Osteoblast (primary cell): ENCODE measurements around the gene NCEH1. TPM values are rescaled to one million over a fixed set of nuclear protein-coding genes. Genes with fewer than 3 reads are reported as not detected.

Source experiments
- DNase-seq: peaks from one replicate; pipeline ENCODE4 v3.0.0; 2011; ENCODE audit warnings: low spot score, mixed read lengths; ENCODE audit not compliant: insufficient read length; ENCODE audit errors: missing footprints
- H2AFZ ChIP-seq: 2 replicates; pipeline ENCODE4 v1.6.0; 2011; ENCODE audit warnings: mild to moderate bottlenecking, low read length
- H3K27ac ChIP-seq: 2 replicates; pipeline ENCODE4 v1.5.1; 2011; ENCODE audit warnings: mild to moderate bottlenecking, low read depth, low read length, moderate library complexity
- H3K27me3 ChIP-seq: 2 replicates; pipeline ENCODE4 v1.6.0; 2012; ENCODE audit warnings: mild to moderate bottlenecking, control low read depth, inconsistent platforms, low read length, moderate library complexity; ENCODE audit not compliant: insufficient read depth
- H3K36me3 ChIP-seq: 2 replicates; pipeline ENCODE4 v1.5.1; 2011; ENCODE audit warnings: mild to moderate bottlenecking, low read length, control low read depth, moderate library complexity; ENCODE audit not compliant: insufficient read depth
- H3K4me1 ChIP-seq: 2 replicates; pipeline ENCODE4 v1.5.1; 2011; ENCODE audit warnings: mild to moderate bottlenecking, low read length, control low read depth, moderate library complexity; ENCODE audit not compliant: insufficient read depth
- H3K4me2 ChIP-seq: 2 replicates; pipeline ENCODE4 v1.6.0; 2011; ENCODE audit warnings: mild to moderate bottlenecking, low read length; ENCODE audit not compliant: insufficient read depth
- H3K4me3 ChIP-seq: fragments of 200-600 bp; sonication (generic); 3 replicates; pipeline ENCODE4 v1.5.1; 2012; ENCODE audit warnings: mild to moderate bottlenecking, low read length, inconsistent platforms; ENCODE audit not compliant: insufficient read depth
- H3K79me2 ChIP-seq: 2 replicates; pipeline ENCODE4 v1.6.0; 2012; ENCODE audit warnings: mild to moderate bottlenecking, low read length, control low read depth, inconsistent platforms; ENCODE audit not compliant: insufficient read depth
- H3K9me3 ChIP-seq: 2 replicates; pipeline ENCODE4 v1.5.1; 2011; ENCODE audit warnings: low read depth, low read length, control low read depth
- H4K20me1 ChIP-seq: 2 replicates; pipeline ENCODE4 v1.6.0; 2012; ENCODE audit warnings: mild to moderate bottlenecking, low read length, control low read depth; ENCODE audit not compliant: insufficient read depth
- CTCF ChIP-seq: IDR thresholded peaks from 2 replicates; pipeline ENCODE4 v1.5.1; 2011; ENCODE audit warnings: mild to moderate bottlenecking, low read depth, low read length, moderate library complexity; ENCODE audit errors: extremely low read depth
- total RNA-seq: library from RNA; depleted of rRNA; stranded (reverse); fragments of >200 nt; gene quantifications from 2 replicates; pipeline ENCODE4 v1.2.3, GENCODE V29; 2012

The NCEH1 gene
- total RNA-seq, 1 donor: 10.9 TPM

- Histone ChIP-seq H3K4me3 (no peak overlapping the region), H2AFZ (no peak overlapping the region), H3K27me3 (no peaks in the 10 kb centered on the region), H4K20me1 (peaks cover 5% of the 10 kb centered on the region), H3K36me3 (no peaks in the 10 kb centered on the region), H3K27ac (peak overlapping the region; percentile 73), H3K4me1 (peaks cover 41% of the 10 kb centered on the region), H3K79me2 (peaks cover 88% of the 10 kb centered on the region), H3K9me3 (no peaks in the 10 kb centered on the region), H3K4me2 (no peak overlapping the region)
- no peak for DNase-seq
- TF ChIP-seq CTCF: peak; percentile 77
Measured at GRCh38 chr3:172675441-172676193, 35.2 kb downstream of the NCEH1 start.

- Histone ChIP-seq H3K4me1 (peaks cover 41% of the 10 kb centered on the region), H3K27ac (peak overlapping the region; percentile 45), H2AFZ (no peak overlapping the region), H3K4me3 (no peak overlapping the region), H3K79me2 (peaks cover 86% of the 10 kb centered on the region), H3K36me3 (no peaks in the 10 kb centered on the region), H4K20me1 (peaks cover 5% of the 10 kb centered on the region), H3K27me3 (no peaks in the 10 kb centered on the region), H3K9me3 (no peaks in the 10 kb centered on the region), H3K4me2 (no peak overlapping the region)
- TF ChIP-seq CTCF: peak; percentile 87
- DNase-seq: peak; percentile 61
Measured at GRCh38 chr3:172673210-172673679, 37.6 kb downstream of the NCEH1 start.

DNA sequence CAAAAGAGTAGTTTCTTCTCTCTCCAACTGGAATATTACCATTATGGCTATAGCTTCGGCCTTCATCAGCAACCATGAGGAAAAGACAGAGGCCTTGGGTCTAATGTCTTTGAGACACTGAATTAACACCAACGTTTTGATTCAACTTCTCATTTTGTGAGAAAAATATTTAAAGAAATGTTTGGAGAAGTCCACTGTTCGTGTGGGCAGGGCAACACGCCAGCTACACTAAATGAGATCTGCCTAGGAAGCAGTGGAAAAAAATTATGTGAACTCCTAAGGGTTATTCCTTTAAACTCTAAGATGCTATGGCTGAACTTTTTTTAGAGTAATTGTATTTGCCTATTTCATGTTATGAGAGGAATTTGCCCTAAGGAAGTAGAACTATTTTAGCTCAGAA lies 41.8 kb downstream of the NCEH1 start:
- Histone ChIP-seq H3K27me3 (no peaks in the 10 kb centered on the region), H3K79me2 (peaks cover 75% of the 10 kb centered on the region), H3K27ac (no peak overlapping the region), H3K9me3 (no peaks in the 10 kb centered on the region), H3K4me2 (no peak overlapping the region), H2AFZ (no peak overlapping the region), H3K36me3 (no peaks in the 10 kb centered on the region), H3K4me3 (no peak overlapping the region), H3K4me1 (peaks cover 14% of the 10 kb centered on the region), H4K20me1 (peaks cover 11% of the 10 kb centered on the region)
- TF ChIP-seq CTCF: no peak
- no peak for DNase-seq

DNA sequence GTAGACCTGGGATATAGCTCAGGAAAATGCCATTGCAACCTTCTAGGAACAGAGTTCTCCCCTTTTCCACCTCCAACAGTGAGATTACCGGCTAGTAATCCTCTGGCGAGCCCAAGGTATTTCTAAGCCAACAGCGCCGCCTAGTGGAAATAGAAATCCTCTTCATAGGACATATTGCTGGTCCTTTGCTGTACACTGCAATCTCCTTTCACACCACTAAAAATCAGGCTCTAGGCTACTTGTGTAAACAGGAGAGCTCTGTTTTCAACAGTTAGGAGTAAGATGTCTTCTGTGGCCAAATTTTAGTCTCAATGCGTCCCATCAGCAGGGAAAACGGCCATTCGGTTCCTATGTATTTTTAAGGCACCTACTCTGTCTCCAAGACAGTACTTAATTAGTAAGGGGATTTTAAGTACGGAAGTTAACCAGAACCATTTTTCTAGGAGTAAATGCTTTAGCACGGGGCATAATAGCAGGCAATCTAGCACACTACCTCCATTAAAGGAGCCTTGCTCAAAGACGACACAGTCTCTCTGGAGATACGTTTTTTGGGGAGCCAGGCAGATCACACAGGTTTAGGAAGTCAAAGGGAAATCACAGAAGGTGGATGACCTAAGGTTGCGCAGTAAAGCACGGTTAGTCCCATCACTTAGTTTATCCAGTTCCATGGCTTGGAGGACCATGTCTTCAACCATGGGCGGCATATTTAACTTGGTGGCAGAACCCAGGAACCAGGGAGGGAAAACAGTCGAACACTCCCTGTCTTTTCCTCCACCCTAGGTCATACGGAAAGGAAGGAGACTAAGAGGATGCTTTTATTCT lies 43.8 kb downstream of the NCEH1 start:
- Histone ChIP-seq H3K27me3 (no peaks in the 10 kb centered on the region), H2AFZ (no peak overlapping the region), H3K4me1 (peaks cover 6% of the 10 kb centered on the region), H3K9me3 (no peaks in the 10 kb centered on the region), H3K27ac (no peak overlapping the region), H4K20me1 (peaks cover 6% of the 10 kb centered on the region), H3K79me2 (peaks cover 56% of the 10 kb centered on the region), H3K4me3 (no peak overlapping the region), H3K36me3 (no peaks in the 10 kb centered on the region), H3K4me2 (peak overlapping the region; percentile 10)
- peak; percentile 95 for TF ChIP-seq CTCF
- no peak for DNase-seq
